ENCODE data around the gene MRPS6.

DNA sequence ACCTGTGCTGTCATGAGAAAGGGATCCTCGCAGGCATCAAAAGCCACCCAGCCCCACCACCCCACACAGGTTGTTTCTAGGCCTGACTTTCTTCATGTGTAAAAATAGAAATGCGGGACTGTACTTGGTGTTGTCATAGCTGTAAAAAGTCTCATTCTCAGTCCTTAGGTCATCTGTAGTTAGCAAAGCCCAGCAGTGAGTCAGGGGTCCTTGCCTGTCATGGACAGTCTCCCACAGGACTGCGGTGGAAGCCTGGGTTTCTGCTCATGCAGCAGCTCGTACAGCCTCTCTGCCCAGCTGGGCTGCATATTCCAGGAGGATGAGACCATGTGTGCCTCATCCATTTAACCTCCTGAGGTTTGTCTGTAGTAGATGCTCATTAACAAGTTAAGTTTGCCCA lies 58.2 kb downstream of the MRPS6 start:
- TF ChIP-seq, protein P1, sequence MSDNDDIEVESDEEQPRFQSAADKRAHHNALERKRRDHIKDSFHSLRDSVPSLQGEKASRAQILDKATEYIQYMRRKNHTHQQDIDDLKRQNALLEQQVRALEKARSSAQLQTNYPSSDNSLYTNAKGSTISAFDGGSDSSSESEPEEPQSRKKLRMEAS (IDR thresholded peaks at IDR 0.05) = no peak
- TF ChIP-seq TAF1 (conservative IDR thresholded peaks at IDR 0.05) = no peak
- no peak for TF ChIP-seq SP1 (IDR thresholded peaks at IDR 0.05)
- TF ChIP-seq, protein P2, sequence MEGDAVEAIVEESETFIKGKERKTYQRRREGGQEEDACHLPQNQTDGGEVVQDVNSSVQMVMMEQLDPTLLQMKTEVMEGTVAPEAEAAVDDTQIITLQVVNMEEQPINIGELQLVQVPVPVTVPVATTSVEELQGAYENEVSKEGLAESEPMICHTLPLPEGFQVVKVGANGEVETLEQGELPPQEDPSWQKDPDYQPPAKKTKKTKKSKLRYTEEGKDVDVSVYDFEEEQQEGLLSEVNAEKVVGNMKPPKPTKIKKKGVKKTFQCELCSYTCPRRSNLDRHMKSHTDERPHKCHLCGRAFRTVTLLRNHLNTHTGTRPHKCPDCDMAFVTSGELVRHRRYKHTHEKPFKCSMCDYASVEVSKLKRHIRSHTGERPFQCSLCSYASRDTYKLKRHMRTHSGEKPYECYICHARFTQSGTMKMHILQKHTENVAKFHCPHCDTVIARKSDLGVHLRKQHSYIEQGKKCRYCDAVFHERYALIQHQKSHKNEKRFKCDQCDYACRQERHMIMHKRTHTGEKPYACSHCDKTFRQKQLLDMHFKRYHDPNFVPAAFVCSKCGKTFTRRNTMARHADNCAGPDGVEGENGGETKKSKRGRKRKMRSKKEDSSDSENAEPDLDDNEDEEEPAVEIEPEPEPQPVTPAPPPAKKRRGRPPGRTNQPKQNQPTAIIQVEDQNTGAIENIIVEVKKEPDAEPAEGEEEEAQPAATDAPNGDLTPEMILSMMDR (IDR thresholded peaks at IDR 0.05; ENCODE audit: low read depth, low read length, missing input control) = no peak
- TF ChIP-seq YY1 (IDR thresholded peaks at IDR 0.05) = no peak
- TF ChIP-seq, protein P3, sequence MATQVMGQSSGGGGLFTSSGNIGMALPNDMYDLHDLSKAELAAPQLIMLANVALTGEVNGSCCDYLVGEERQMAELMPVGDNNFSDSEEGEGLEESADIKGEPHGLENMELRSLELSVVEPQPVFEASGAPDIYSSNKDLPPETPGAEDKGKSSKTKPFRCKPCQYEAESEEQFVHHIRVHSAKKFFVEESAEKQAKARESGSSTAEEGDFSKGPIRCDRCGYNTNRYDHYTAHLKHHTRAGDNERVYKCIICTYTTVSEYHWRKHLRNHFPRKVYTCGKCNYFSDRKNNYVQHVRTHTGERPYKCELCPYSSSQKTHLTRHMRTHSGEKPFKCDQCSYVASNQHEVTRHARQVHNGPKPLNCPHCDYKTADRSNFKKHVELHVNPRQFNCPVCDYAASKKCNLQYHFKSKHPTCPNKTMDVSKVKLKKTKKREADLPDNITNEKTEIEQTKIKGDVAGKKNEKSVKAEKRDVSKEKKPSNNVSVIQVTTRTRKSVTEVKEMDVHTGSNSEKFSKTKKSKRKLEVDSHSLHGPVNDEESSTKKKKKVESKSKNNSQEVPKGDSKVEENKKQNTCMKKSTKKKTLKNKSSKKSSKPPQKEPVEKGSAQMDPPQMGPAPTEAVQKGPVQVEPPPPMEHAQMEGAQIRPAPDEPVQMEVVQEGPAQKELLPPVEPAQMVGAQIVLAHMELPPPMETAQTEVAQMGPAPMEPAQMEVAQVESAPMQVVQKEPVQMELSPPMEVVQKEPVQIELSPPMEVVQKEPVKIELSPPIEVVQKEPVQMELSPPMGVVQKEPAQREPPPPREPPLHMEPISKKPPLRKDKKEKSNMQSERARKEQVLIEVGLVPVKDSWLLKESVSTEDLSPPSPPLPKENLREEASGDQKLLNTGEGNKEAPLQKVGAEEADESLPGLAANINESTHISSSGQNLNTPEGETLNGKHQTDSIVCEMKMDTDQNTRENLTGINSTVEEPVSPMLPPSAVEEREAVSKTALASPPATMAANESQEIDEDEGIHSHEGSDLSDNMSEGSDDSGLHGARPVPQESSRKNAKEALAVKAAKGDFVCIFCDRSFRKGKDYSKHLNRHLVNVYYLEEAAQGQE (IDR thresholded peaks at IDR 0.05) = no peak
- no peak for TF ChIP-seq RAD21 (IDR thresholded peaks at IDR 0.05)
- no peak for TF ChIP-seq GABPA (IDR thresholded peaks at IDR 0.05 in 1 of 2, conservative IDR thresholded peaks at IDR 0.05 in 1 of 2)
- TF ChIP-seq RXRA (IDR thresholded peaks at IDR 0.05) = no peak

Data from liver (tissue), 3 donors.